Measurements from ENCODE around the gene SLC6A6.

Gene SLC6A6

DNA sequence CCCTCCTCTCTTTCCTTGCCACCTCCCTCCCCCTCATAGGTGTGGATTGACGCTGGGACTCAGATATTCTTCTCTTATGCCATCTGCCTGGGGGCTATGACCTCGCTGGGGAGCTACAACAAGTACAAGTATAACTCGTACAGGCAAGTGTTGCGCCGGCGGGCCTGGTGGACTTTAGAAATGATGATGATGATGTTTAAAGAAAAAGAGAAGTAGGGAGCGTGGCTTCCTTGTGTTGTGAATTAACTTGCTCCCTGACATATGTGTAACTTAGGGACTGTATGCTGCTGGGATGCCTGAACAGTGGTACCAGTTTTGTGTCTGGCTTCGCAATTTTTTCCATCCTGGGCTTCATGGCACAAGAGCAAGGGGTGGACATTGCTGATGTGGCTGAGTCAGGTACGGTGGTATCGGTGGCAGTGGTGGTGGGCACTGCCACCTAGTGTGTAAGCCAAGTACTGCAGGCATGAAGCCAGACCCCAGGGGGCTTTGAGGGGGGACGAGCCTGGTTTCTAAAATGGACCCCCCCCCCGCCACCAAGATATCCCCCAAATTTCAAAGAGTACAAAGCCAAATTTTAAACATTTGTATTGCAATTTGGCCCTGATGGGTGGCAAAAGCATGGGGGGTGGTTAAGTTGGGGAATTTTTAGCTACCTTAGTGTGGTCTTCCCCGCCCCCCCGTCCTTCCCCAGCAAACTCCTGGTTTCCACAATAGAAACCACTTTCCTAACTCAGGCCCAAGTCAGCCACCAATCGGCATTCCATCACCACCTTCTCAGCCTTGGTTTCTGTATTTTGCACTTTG lies 65.6 kb downstream of the SLC6A6 start:
- Histone ChIP-seq H3K27me3 (ENCODE audit: control insufficient read depth, insufficient read depth, low read length) (no peaks in the 10 kb centered on the region), H3K9ac (ENCODE audit: low read length) (no peak overlapping the region), H3K4me3 (ENCODE audit: low read length) (no peak overlapping the region), H3K27ac (ENCODE audit: low read depth, low read length) (no peak overlapping the region), H3K4me1 (ENCODE audit: control insufficient read depth, insufficient read depth, low read length) (no peaks in the 10 kb centered on the region), H3K36me3 (ENCODE audit: control insufficient read depth, insufficient read depth, low read length) (peaks cover under 1% of the 10 kb centered on the region)

- Histone ChIP-seq H3K4me3 (ENCODE audit: low read length) (no peak overlapping the region), H3K36me3 (ENCODE audit: control insufficient read depth, insufficient read depth, low read length) (no peaks in the 10 kb centered on the region), H3K4me1 (ENCODE audit: control insufficient read depth, insufficient read depth, low read length) (no peaks in the 10 kb centered on the region), H3K27me3 (ENCODE audit: control insufficient read depth, insufficient read depth, low read length) (no peaks in the 10 kb centered on the region), H3K27ac (ENCODE audit: low read depth, low read length) (no peak overlapping the region), H3K9ac (ENCODE audit: low read length) (no peak overlapping the region)
Observed at GRCh38 chr3:14468621-14468981, 66.2 kb downstream of the SLC6A6 start.

- H3K27me3 ChIP-seq (ENCODE audit: control insufficient read depth, insufficient read depth, low read length), result no peaks in the 10 kb centered on the region
- H3K27ac ChIP-seq (ENCODE audit: low read depth, low read length), result no peak overlapping the region
- H3K4me1 ChIP-seq (ENCODE audit: control insufficient read depth, insufficient read depth, low read length), result no peaks in the 10 kb centered on the region
- no peak overlapping the region for H3K9ac ChIP-seq (ENCODE audit: low read length)
- no peaks in the 10 kb centered on the region for H3K36me3 ChIP-seq (ENCODE audit: control insufficient read depth, insufficient read depth, low read length)
- H3K4me3 ChIP-seq (ENCODE audit: low read length), result no peak overlapping the region
Observed at GRCh38 chr3:14470461-14470860, 68.1 kb downstream of the SLC6A6 start.

- Histone ChIP-seq H3K27ac (ENCODE audit: low read depth, low read length) (no peak overlapping the region), H3K27me3 (ENCODE audit: control insufficient read depth, insufficient read depth, low read length) (no peaks in the 10 kb centered on the region), H3K9ac (ENCODE audit: low read length) (no peak overlapping the region), H3K4me1 (ENCODE audit: control insufficient read depth, insufficient read depth, low read length) (no peaks in the 10 kb centered on the region), H3K36me3 (ENCODE audit: control insufficient read depth, insufficient read depth, low read length) (no peaks in the 10 kb centered on the region), H3K4me3 (ENCODE audit: low read length) (no peak overlapping the region)
Observed at GRCh38 chr3:14471016-14471415, 68.6 kb downstream of the SLC6A6 start.

- H3K27me3 ChIP-seq (ENCODE audit: control insufficient read depth, insufficient read depth, low read length), result no peaks in the 10 kb centered on the region
- H3K4me1 ChIP-seq (ENCODE audit: control insufficient read depth, insufficient read depth, low read length), result no peaks in the 10 kb centered on the region
- no peak overlapping the region for H3K27ac ChIP-seq (ENCODE audit: low read depth, low read length)
- H3K9ac ChIP-seq (ENCODE audit: low read length), result no peak overlapping the region
- no peak overlapping the region for H3K4me3 ChIP-seq (ENCODE audit: low read length)
- no peaks in the 10 kb centered on the region for H3K36me3 ChIP-seq (ENCODE audit: control insufficient read depth, insufficient read depth, low read length)
Observed at GRCh38 chr3:14471690-14472089, 69.3 kb downstream of the SLC6A6 start.

GRCh38 chr3:14472471-14473351 lies 70.3 kb downstream of the SLC6A6 start:
- Histone ChIP-seq H3K27ac (ENCODE audit: low read depth, low read length) (no peak overlapping the region), H3K36me3 (ENCODE audit: control insufficient read depth, insufficient read depth, low read length) (no peaks in the 10 kb centered on the region), H3K4me3 (ENCODE audit: low read length) (no peak overlapping the region), H3K27me3 (ENCODE audit: control insufficient read depth, insufficient read depth, low read length) (no peaks in the 10 kb centered on the region), H3K9ac (ENCODE audit: low read length) (no peak overlapping the region), H3K4me1 (ENCODE audit: control insufficient read depth, insufficient read depth, low read length) (no peaks in the 10 kb centered on the region)

GRCh38 chr3:14473411-14473891 lies 71.0 kb downstream of the SLC6A6 start:
- Histone ChIP-seq H3K4me3 (ENCODE audit: low read length) (no peak overlapping the region), H3K9ac (ENCODE audit: low read length) (no peak overlapping the region), H3K4me1 (ENCODE audit: control insufficient read depth, insufficient read depth, low read length) (no peaks in the 10 kb centered on the region), H3K36me3 (ENCODE audit: control insufficient read depth, insufficient read depth, low read length) (no peaks in the 10 kb centered on the region), H3K27me3 (ENCODE audit: control insufficient read depth, insufficient read depth, low read length) (no peaks in the 10 kb centered on the region), H3K27ac (ENCODE audit: low read depth, low read length) (no peak overlapping the region)

GRCh38 chr3:14474363-14475081 lies 72.1 kb downstream of the SLC6A6 start:
- Histone ChIP-seq H3K9ac (ENCODE audit: low read length) (no peak overlapping the region), H3K27me3 (ENCODE audit: control insufficient read depth, insufficient read depth, low read length) (no peaks in the 10 kb centered on the region), H3K36me3 (ENCODE audit: control insufficient read depth, insufficient read depth, low read length) (peaks cover 4% of the 10 kb centered on the region), H3K27ac (ENCODE audit: low read depth, low read length) (no peak overlapping the region), H3K4me1 (ENCODE audit: control insufficient read depth, insufficient read depth, low read length) (no peaks in the 10 kb centered on the region), H3K4me3 (ENCODE audit: low read length) (no peak overlapping the region)

GRCh38 chr3:14475621-14476020 lies 73.2 kb downstream of the SLC6A6 start:
- Histone ChIP-seq H3K4me1 (ENCODE audit: control insufficient read depth, insufficient read depth, low read length) (no peaks in the 10 kb centered on the region), H3K9ac (ENCODE audit: low read length) (no peak overlapping the region), H3K27me3 (ENCODE audit: control insufficient read depth, insufficient read depth, low read length) (no peaks in the 10 kb centered on the region), H3K27ac (ENCODE audit: low read depth, low read length) (no peak overlapping the region), H3K36me3 (ENCODE audit: control insufficient read depth, insufficient read depth, low read length) (peaks cover 4% of the 10 kb centered on the region), H3K4me3 (ENCODE audit: low read length) (no peak overlapping the region)

DNA sequence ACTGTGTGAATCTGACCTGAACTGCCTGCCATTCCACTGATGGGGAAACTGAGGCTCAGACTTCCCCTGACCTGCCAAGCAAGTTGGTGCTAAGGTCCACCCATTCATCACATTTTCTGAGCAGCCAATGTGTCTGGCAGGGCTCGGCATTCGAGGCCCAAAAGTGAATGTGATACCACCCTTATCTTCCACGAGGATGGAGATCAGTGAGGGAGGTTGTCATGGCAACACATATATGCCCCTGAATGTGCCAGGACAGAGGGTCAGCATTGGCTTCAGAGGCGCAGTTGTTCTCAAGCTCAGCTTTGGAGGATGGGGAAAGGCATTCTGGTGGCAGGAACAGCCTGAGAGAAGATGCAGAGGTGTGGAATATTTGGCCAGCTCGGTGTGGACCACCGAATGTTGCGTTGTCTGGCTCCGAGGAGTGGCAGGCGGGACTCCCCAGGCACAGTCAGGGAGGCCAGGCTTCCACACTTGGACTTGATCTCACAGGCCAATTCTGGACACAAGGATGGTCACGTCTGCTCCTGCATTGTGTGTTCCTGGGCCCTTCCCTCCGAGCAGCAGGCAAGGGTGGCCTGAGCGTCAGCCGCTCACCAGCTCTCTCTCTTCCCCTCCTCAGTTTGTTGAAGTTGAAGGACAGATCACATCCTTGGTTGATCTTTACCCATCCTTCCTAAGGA lies 74.3 kb downstream of the SLC6A6 start:
- H3K9ac ChIP-seq (ENCODE audit: low read length), result no peak overlapping the region

DNA sequence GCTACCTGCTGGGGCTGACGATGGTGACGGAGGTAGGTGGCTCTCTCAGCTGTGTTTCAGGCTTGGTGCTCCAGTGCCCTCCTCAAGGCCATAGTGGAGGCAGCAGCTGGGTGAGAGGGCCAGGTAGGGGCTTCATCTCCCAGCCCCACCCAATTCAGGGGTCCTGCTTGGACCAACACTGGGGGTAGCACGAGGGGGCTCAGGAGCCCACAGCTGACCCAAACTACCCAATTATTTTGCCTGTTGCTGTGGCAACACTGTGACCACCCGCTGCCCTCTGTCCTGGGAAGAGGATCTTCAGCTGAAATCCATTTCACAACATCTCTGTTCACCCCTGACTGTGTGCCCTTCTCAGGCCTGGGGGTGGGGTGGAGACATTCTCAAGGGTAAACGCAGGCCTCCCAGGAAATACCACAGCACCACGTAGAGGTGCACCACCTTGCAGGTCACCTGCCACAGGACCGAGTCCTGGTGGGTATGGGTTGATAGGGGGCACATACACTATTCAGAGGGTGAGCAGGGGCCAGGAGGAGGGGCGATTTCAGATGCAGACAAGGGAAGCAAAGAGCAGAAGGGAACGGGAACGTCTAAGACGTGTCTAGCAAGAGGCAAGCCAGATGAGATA lies 75.0 kb downstream of the SLC6A6 start:
- H3K27me3 ChIP-seq (ENCODE audit: control insufficient read depth, insufficient read depth, low read length), result no peaks in the 10 kb centered on the region
- H3K27ac ChIP-seq (ENCODE audit: low read depth, low read length), result no peak overlapping the region
- no peak overlapping the region for H3K4me3 ChIP-seq (ENCODE audit: low read length)
- H3K36me3 ChIP-seq (ENCODE audit: control insufficient read depth, insufficient read depth, low read length), result peaks cover 4% of the 10 kb centered on the region
- no peaks in the 10 kb centered on the region for H3K4me1 ChIP-seq (ENCODE audit: control insufficient read depth, insufficient read depth, low read length)
- no peak overlapping the region for H3K9ac ChIP-seq (ENCODE audit: low read length)

More for the DNA sequence above, 74.3 kb downstream of the SLC6A6 start:
- no peaks in the 10 kb centered on the region for H3K27me3 ChIP-seq (ENCODE audit: control insufficient read depth, insufficient read depth, low read length)
- peaks cover 4% of the 10 kb centered on the region for H3K36me3 ChIP-seq (ENCODE audit: control insufficient read depth, insufficient read depth, low read length)
- no peak overlapping the region for H3K4me3 ChIP-seq (ENCODE audit: low read length)
- H3K27ac ChIP-seq (ENCODE audit: low read depth, low read length), result no peak overlapping the region
- no peaks in the 10 kb centered on the region for H3K4me1 ChIP-seq (ENCODE audit: control insufficient read depth, insufficient read depth, low read length)
